H9 (cell line): ENCODE data around the gene MMRN2. TPM values are rescaled to one million over a fixed set of nuclear protein-coding genes. Genes with fewer than 3 reads are reported as not detected.

Source experiments
- DNase-seq: peaks from one replicate; pipeline ENCODE4 v3.0.0-alpha.2; 2017
- H2AFZ ChIP-seq: one replicate; pipeline ENCODE4 v1.6.1; 2013; ENCODE audit warnings: mild to moderate bottlenecking, low read length, control low read depth, moderate library complexity
- H2AK5ac ChIP-seq: 2 replicates; pipeline ENCODE4 v1.6.1; 2013; ENCODE audit warnings: low read length, control low read depth, mixed read lengths; ENCODE audit not compliant: insufficient read length
- H2BK120ac ChIP-seq: one replicate; pipeline ENCODE4 v1.6.1; 2013; ENCODE audit warnings: low read depth, mild to moderate bottlenecking, low read length, control low read depth, inconsistent platforms; ENCODE audit not compliant: poor library complexity, severe bottlenecking
- H2BK12ac ChIP-seq: 2 replicates; pipeline ENCODE4 v1.6.1; 2013; ENCODE audit warnings: low read length, control low read depth, mixed read lengths, low read depth; ENCODE audit not compliant: insufficient read length
- H2BK15ac ChIP-seq: 2 replicates; pipeline ENCODE4 v1.6.1; 2013; ENCODE audit warnings: low read depth, low read length, control low read depth
- H2BK20ac ChIP-seq: one replicate; pipeline ENCODE4 v1.6.1; 2013; ENCODE audit warnings: low read depth, mild to moderate bottlenecking, low read length, control low read depth, inconsistent platforms; ENCODE audit not compliant: poor library complexity, severe bottlenecking
- H2BK5ac ChIP-seq: 2 replicates; pipeline ENCODE4 v1.6.1; 2013; ENCODE audit warnings: low read length, control low read depth, mixed read lengths; ENCODE audit not compliant: insufficient read length
- H3K14ac ChIP-seq: 2 replicates; pipeline ENCODE4 v1.6.1; 2013; ENCODE audit warnings: low read length, control low read depth; ENCODE audit not compliant: insufficient read depth
- H3K18ac ChIP-seq: 2 replicates; pipeline ENCODE4 v1.6.1; 2013; ENCODE audit warnings: low read depth, mild to moderate bottlenecking, mixed read lengths, low read length, control low read depth; ENCODE audit not compliant: insufficient read length
- H3K23ac ChIP-seq: 2 replicates; pipeline ENCODE4 v1.6.1; 2013; ENCODE audit warnings: low read length, control low read depth, mixed read lengths, low read depth; ENCODE audit not compliant: insufficient read length
- H3K23me2 ChIP-seq: 2 replicates; pipeline ENCODE4 v1.6.1; 2013; ENCODE audit warnings: low read depth, mild to moderate bottlenecking, mixed read lengths, low read length, control low read depth; ENCODE audit not compliant: insufficient read length, poor library complexity, severe bottlenecking
- H3K27ac ChIP-seq: 2 replicates; pipeline ENCODE4 v1.5.1; 2013; ENCODE audit warnings: low read length, control low read depth, mixed read lengths, low read depth; ENCODE audit not compliant: insufficient read length
- H3K27me3 ChIP-seq: 2 replicates; pipeline ENCODE4 v1.6.1; 2013; ENCODE audit warnings: low read length, control low read depth, inconsistent platforms; ENCODE audit not compliant: insufficient read depth
- H3K4ac ChIP-seq: 2 replicates; pipeline ENCODE4 v1.6.1; 2013; ENCODE audit warnings: low read depth, mild to moderate bottlenecking, control low read depth, inconsistent platforms, low read length, moderate library complexity
- H3K4me1 ChIP-seq: 2 replicates; pipeline ENCODE4 v1.6.1; 2013; ENCODE audit warnings: low read length, control low read depth, inconsistent platforms; ENCODE audit not compliant: insufficient read depth
- H3K4me2 ChIP-seq: 2 replicates; pipeline ENCODE4 v1.6.1; 2013; ENCODE audit warnings: low read length, control low read depth, mixed read lengths; ENCODE audit not compliant: insufficient read length, insufficient read depth
- H3K56ac ChIP-seq: 2 replicates; pipeline ENCODE4 v1.6.1; 2013; ENCODE audit warnings: low read depth, mild to moderate bottlenecking, mixed read lengths, low read length, control low read depth; ENCODE audit not compliant: insufficient read length
- H3K79me1 ChIP-seq: 2 replicates; pipeline ENCODE4 v1.6.1; 2013; ENCODE audit warnings: low read depth, mild to moderate bottlenecking, moderate library complexity, low read length, control low read depth, inconsistent platforms; ENCODE audit not compliant: insufficient read depth, poor library complexity, severe bottlenecking
- H3K79me2 ChIP-seq: 2 replicates; pipeline ENCODE4 v1.6.1; 2013; ENCODE audit warnings: low read length, control low read depth, inconsistent platforms; ENCODE audit not compliant: insufficient read depth
- H3K9ac ChIP-seq: 2 replicates; pipeline ENCODE4 v1.6.1; 2013; ENCODE audit warnings: low read length, control low read depth, mixed read lengths; ENCODE audit not compliant: insufficient read length; ENCODE audit errors: extremely low read depth
- H3K9me3 ChIP-seq: one replicate; pipeline ENCODE4 v1.6.1; 2013; ENCODE audit warnings: low read depth, low read length, inconsistent platforms; ENCODE audit not compliant: control insufficient read depth
- H3T11ph ChIP-seq: one replicate; pipeline ENCODE4 v1.6.1; 2013; ENCODE audit warnings: mild to moderate bottlenecking, low read length, control low read depth, inconsistent platforms
- H4K20me1 ChIP-seq: one replicate; pipeline ENCODE4 v1.6.1; 2013; ENCODE audit not compliant: control insufficient read depth, insufficient read length, insufficient read depth
- H4K5ac ChIP-seq: 2 replicates; pipeline ENCODE4 v1.6.1; 2013; ENCODE audit warnings: low read depth, mild to moderate bottlenecking, mixed read lengths, low read length, control low read depth; ENCODE audit not compliant: insufficient read length
- H4K8ac ChIP-seq: replicated peaks from 2 replicates; pipeline ENCODE4 v1.6.1; 2013; ENCODE audit warnings: low read length, control low read depth, mixed read lengths, low read depth; ENCODE audit not compliant: insufficient read length
- H4K91ac ChIP-seq: 2 replicates; pipeline ENCODE4 v1.6.1; 2013; ENCODE audit warnings: low read depth, mild to moderate bottlenecking, moderate library complexity, mixed read lengths, low read length, control low read depth; ENCODE audit not compliant: insufficient read length
- H3K27ac Mint-ChIP-seq, 3 experiments: 2 replicates in 2 of 3; 3 replicates in 1 of 3; pipeline ENCODE4 v1.8.0; 2020 to 2021; ENCODE audit warnings: mixed read lengths in 3 of 3, mild to moderate bottlenecking in 1 of 3, moderate library complexity in 1 of 3
- H3K27me3 Mint-ChIP-seq: 2 replicates; pipeline ENCODE4 v1.8.0; 2021; ENCODE audit warnings: low read depth, mild to moderate bottlenecking, moderate library complexity, mixed read lengths
- H3K36me3 Mint-ChIP-seq, 3 experiments: 2 replicates in 2 of 3; 3 replicates in 1 of 3; pipeline ENCODE4 v1.8.0; 2020 to 2021; ENCODE audit warnings: low read depth in 3 of 3, mixed read lengths in 3 of 3; ENCODE audit not compliant: insufficient read depth in 1 of 3
- H3K4me1 Mint-ChIP-seq, 2 experiments: 2 replicates each; pipeline ENCODE4 v1.8.0; 2020; ENCODE audit warnings: mixed read lengths in 2 of 2
- H3K4me3 Mint-ChIP-seq, 2 experiments: 2 replicates in 1 of 2; 3 replicates in 1 of 2; pipeline ENCODE4 v1.8.0; 2020 to 2021; ENCODE audit warnings: mild to moderate bottlenecking in 2 of 2, mixed read lengths in 2 of 2, moderate library complexity in 1 of 2
- H3K9me3 Mint-ChIP-seq, 2 experiments: 2 replicates in 1 of 2; 3 replicates in 1 of 2; pipeline ENCODE4 v1.8.0; 2020; ENCODE audit warnings: mild to moderate bottlenecking in 2 of 2, mixed read lengths in 2 of 2, moderate library complexity in 1 of 2
- CTCF ChIP-seq: fragments of 200-600 bp; sonication (generic); conservative IDR thresholded peaks from 3 replicates; pipeline ENCODE4 v1.8.0; 2021; ENCODE audit warnings: antibody characterized with exemption, mild to moderate bottlenecking
- WGBS: extraction: QIAGEN DNeasy Blood & Tissue Kit; methylation state at CpG from one replicate; pipeline ENCODE4 v1.1.7; 2013; ENCODE audit warnings: missing lambda C conversion rate, low lambda C conversion rate, mixed read lengths; ENCODE audit not compliant: insufficient read length; ENCODE audit errors: extremely low coverage; 5-methylcytosine and 5-hydroxymethylcytosine counted together
- total RNA-seq: library from RNA; stranded (reverse); gene quantifications from 2 replicates; pipeline ENCODE4 v1.2.1, GENCODE V29; 2021

Gene MMRN2
- total RNA-seq, 1 experiment from 2014 or later: 1.0 TPM

GRCh38 chr10:86970982-86971231 lies 13.5 kb upstream of the MMRN2 start:
- Histone ChIP-seq H2BK5ac (no peak overlapping the region), H3K23ac (no peak overlapping the region), H4K20me1 (no peaks in the 10 kb centered on the region), H3K56ac (no peak overlapping the region), H2BK12ac (no peak overlapping the region), H4K5ac (no peak overlapping the region), H2AK5ac (no peak overlapping the region), H3K4me1 (peaks cover 2% of the 10 kb centered on the region; the same call in 1 of the 2 replicates), H3K14ac (peak overlapping the region; percentile 20; the same call in 1 of the 2 replicates), H3K27me3 (peaks cover 10% of the 10 kb centered on the region; the same call in 1 of the 2 replicates), H2BK20ac (no peak overlapping the region), H3K4me2 (peak overlapping the region; percentile 44), H3K79me2 (no peaks in the 10 kb centered on the region), H3K27ac (no peak overlapping the region), H4K8ac (no peak overlapping the region), H3K18ac (no peak overlapping the region), H3K23me2 (peaks cover 15% of the 10 kb centered on the region), H2BK15ac (no peak overlapping the region), H3K9me3 (no peaks in the 10 kb centered on the region), H4K91ac (no peak overlapping the region), H2BK120ac (no peak overlapping the region), H3T11ph (no peak overlapping the region), H3K9ac (peak overlapping the region; percentile 18), H3K4ac (no peak overlapping the region), H3K79me1 (no peaks in the 10 kb centered on the region), H2AFZ (no peak overlapping the region)
- Mint-ChIP-seq H3K27ac (no peak overlapping the region), H3K27me3 (peaks cover 31% of the 10 kb centered on the region), H3K4me3 (peak overlapping the region; percentile 67 to 75), H3K4me1 (peaks cover 29 to 45% of the 10 kb centered on the region in 2 experiments), H3K36me3 (peaks cover 0 to 3% (median 0%) of the 10 kb centered on the region in 3 experiments; a peak in 1 of 7 replicates), H3K9me3 (peaks cover 0 to 4% of the 10 kb centered on the region in 2 experiments; a peak in 1 of 5 replicates)
- no peak for TF ChIP-seq CTCF
- WGBS: no CpG with 5 or more reads among the region's 20 CpGs
- DNase-seq: no peak
